Esophagus squamous epithelium (tissue), 4 donors: ENCODE data around the gene ETV1.

Experiments
- POLR2A ChIP-seq, 4 donors: fragments of 450-650 bp; IDR thresholded peaks; one replicate each; pipeline ENCODE4 v1.6.1; 2017; ENCODE audit warnings: antibody characterized with exemption in 4 of 4, mild to moderate bottlenecking in 4 of 4, moderate library complexity in 3 of 4
- TF ChIP-seq, protein P1 (sequence below), 6 experiments: fragments of 450-650 bp in 4 of 6; fragments of 200-600 bp in 2 of 6; sonication (generic) in 2 of 6; IDR thresholded peaks; one replicate each; pipeline ENCODE4 v1.5.1; 2016 to 2019; ENCODE audit warnings: antibody characterized with exemption in 6 of 6, mild to moderate bottlenecking in 4 of 6, moderate library complexity in 4 of 6

DNA sequence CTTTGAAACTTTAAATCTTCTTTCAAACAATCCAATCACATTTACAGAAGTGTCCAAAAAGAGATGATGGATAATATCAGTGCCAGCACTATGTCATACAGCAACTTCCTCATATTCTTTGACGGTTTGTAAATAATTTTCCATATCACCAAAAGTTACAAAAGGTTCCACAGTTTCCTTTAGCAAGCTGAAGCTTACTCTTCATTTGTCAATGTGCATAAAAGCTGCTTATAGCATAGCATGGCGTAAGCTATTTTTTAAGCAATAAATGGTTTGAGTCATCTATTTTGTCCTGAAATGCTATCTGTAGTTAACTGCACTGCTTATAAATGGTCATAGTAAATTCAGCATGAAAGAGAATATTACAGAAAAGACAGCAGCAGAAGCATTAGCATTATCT lies 95.1 kb downstream of the ETV1 start:
- TF ChIP-seq POLR2A (IDR thresholded peaks at IDR 0.05) = no peak
- TF ChIP-seq, protein P1, sequence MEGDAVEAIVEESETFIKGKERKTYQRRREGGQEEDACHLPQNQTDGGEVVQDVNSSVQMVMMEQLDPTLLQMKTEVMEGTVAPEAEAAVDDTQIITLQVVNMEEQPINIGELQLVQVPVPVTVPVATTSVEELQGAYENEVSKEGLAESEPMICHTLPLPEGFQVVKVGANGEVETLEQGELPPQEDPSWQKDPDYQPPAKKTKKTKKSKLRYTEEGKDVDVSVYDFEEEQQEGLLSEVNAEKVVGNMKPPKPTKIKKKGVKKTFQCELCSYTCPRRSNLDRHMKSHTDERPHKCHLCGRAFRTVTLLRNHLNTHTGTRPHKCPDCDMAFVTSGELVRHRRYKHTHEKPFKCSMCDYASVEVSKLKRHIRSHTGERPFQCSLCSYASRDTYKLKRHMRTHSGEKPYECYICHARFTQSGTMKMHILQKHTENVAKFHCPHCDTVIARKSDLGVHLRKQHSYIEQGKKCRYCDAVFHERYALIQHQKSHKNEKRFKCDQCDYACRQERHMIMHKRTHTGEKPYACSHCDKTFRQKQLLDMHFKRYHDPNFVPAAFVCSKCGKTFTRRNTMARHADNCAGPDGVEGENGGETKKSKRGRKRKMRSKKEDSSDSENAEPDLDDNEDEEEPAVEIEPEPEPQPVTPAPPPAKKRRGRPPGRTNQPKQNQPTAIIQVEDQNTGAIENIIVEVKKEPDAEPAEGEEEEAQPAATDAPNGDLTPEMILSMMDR (IDR thresholded peaks at IDR 0.05) = no peak
